CD14-positive monocyte (primary cell): ENCODE data around the gene BLNK. TPM values are rescaled to one million over a fixed set of nuclear protein-coding genes. Genes with fewer than 3 reads are reported as not detected.

Experiments used
- DNase-seq, 3 donors: peaks; one replicate each; pipeline ENCODE4 v3.0.0-alpha.2; 2011 to 2022
- H2AFZ ChIP-seq: 2 replicates; pipeline ENCODE4 v1.6.0; 2012; ENCODE audit warnings: mild to moderate bottlenecking, low read depth, low read length, inconsistent platforms; ENCODE audit not compliant: insufficient read depth, poor library complexity, severe bottlenecking
- H3K27ac ChIP-seq, 2 donors: 1 replicate in 1 of 2; 2 replicates in 1 of 2; pipeline ENCODE4 v1.5.1; 2012 to 2013; ENCODE audit warnings: low read length in 2 of 2, control low read depth in 1 of 2, inconsistent platforms in 1 of 2, low read depth in 1 of 2, mild to moderate bottlenecking in 1 of 2
- H3K27me3 ChIP-seq, 2 donors: one replicate each; pipeline versions ENCODE4 v1.6.0 to v1.6.1; 2011 to 2013; ENCODE audit warnings: low read length in 2 of 2; ENCODE audit not compliant: control insufficient read depth in 2 of 2, insufficient read depth in 2 of 2
- H3K36me3 ChIP-seq, 2 donors: replicated peaks in 1 of 2; 1 replicate in 1 of 2; 2 replicates in 1 of 2; pipeline versions ENCODE4 v1.5.1 to v1.6.1; 2012 to 2013; ENCODE audit warnings: low read length in 2 of 2, control low read depth in 1 of 2, inconsistent platforms in 1 of 2, mild to moderate bottlenecking in 1 of 2; ENCODE audit not compliant: insufficient read depth in 2 of 2, control insufficient read depth in 1 of 2
- H3K4me1 ChIP-seq, 2 donors: 1 replicate in 1 of 2; 2 replicates in 1 of 2; pipeline versions ENCODE4 v1.5.1 to v1.6.1; 2012 to 2013; ENCODE audit warnings: low read length in 2 of 2, control low read depth in 1 of 2, inconsistent platforms in 1 of 2, mild to moderate bottlenecking in 1 of 2, moderate library complexity in 1 of 2; ENCODE audit not compliant: insufficient read depth in 2 of 2, control insufficient read depth in 1 of 2
- H3K4me2 ChIP-seq: replicated peaks from 2 replicates; pipeline ENCODE3; 2012; ENCODE audit warnings: low read length, moderate library complexity, mild to moderate bottlenecking; ENCODE audit not compliant: poor library complexity, severe bottlenecking; ENCODE audit errors: extremely low read depth
- H3K4me3 ChIP-seq, 3 experiments: fragments of 200-600 bp in 1 of 3; sonication (generic) in 1 of 3; replicated peaks in 1 of 3; 1 replicate in 2 of 3; 2 replicates in 1 of 3; pipeline ENCODE4 v1.5.1; 2011 to 2013; ENCODE audit warnings: low read length in 3 of 3, mild to moderate bottlenecking in 3 of 3, control low read depth in 2 of 3, low read depth in 2 of 3, inconsistent platforms in 1 of 3, moderate library complexity in 1 of 3
- H3K79me2 ChIP-seq: 2 replicates; pipeline ENCODE4 v1.6.0; 2012; ENCODE audit warnings: mild to moderate bottlenecking, control low read depth, inconsistent platforms, low read length, moderate library complexity; ENCODE audit not compliant: insufficient read depth
- H3K9ac ChIP-seq: 2 replicates; pipeline ENCODE4 v1.6.0; 2017; ENCODE audit warnings: low read length, mild to moderate bottlenecking; ENCODE audit not compliant: insufficient read depth, poor library complexity, severe bottlenecking
- H3K9me3 ChIP-seq, 2 donors: replicated peaks in 1 of 2; 1 replicate in 1 of 2; 2 replicates in 1 of 2; pipeline versions ENCODE4 v1.5.1 to v1.6.1; 2012 to 2013; ENCODE audit warnings: low read length in 2 of 2, control low read depth in 1 of 2; ENCODE audit not compliant: control insufficient read depth in 1 of 2, insufficient read depth in 1 of 2
- H4K20me1 ChIP-seq: 2 replicates; pipeline ENCODE4 v1.6.0; 2012; ENCODE audit warnings: mild to moderate bottlenecking, low read length, control low read depth, moderate library complexity; ENCODE audit not compliant: insufficient read depth
- H3K27ac Mint-ChIP-seq, 7 donors: one replicate each; pipeline ENCODE4 v1.8.0; 2020; ENCODE audit warnings: mild to moderate bottlenecking in 7 of 7, mixed read lengths in 7 of 7, moderate library complexity in 6 of 7, inconsistent platforms in 2 of 7
- H3K27me3 Mint-ChIP-seq, 3 donors: one replicate each; pipeline ENCODE4 v1.8.0; 2021 to 2022; ENCODE audit warnings: low read depth in 3 of 3, mild to moderate bottlenecking in 3 of 3, mixed read lengths in 3 of 3, moderate library complexity in 3 of 3, inconsistent platforms in 1 of 3
- H3K36me3 Mint-ChIP-seq, 2 donors: one replicate each; pipeline ENCODE4 v1.8.0; 2020; ENCODE audit warnings: mixed read lengths in 2 of 2, inconsistent platforms in 1 of 2, mild to moderate bottlenecking in 1 of 2
- H3K4me1 Mint-ChIP-seq: one replicate; pipeline ENCODE4 v1.8.0; 2020; ENCODE audit warnings: mild to moderate bottlenecking, mixed read lengths
- H3K4me3 Mint-ChIP-seq, 2 donors: one replicate each; pipeline ENCODE4 v1.8.0; 2020; ENCODE audit warnings: mild to moderate bottlenecking in 2 of 2, mixed read lengths in 2 of 2, moderate library complexity in 1 of 2
- H3K9me3 Mint-ChIP-seq, 7 donors: one replicate each; pipeline ENCODE4 v1.8.0; 2020 to 2022; ENCODE audit warnings: mixed read lengths in 7 of 7, mild to moderate bottlenecking in 6 of 7, moderate library complexity in 6 of 7, inconsistent platforms in 2 of 7
- WGBS: methylation state at CpG from one replicate; pipeline ENCODE4 v1.1.5; 2013; ENCODE audit warnings: missing lambda C conversion rate; ENCODE audit not compliant: insufficient coverage; 5-methylcytosine and 5-hydroxymethylcytosine counted together
- intact Hi-C, 2 donors: fragments of 100-400 bp; cut with micrococcal nuclease; formaldehyde crosslinking; loops; one replicate each; pipeline versions ENCODE4 v1.15.0 to v1.15.1; 2023
- polyA plus RNA-seq, 3 donors: library from polyadenylated mRNA; depleted of rRNA in 1 of 3; unstranded in 2 of 3; stranded (reverse) in 1 of 3; fragments of 300-500 nt in 2 of 3; fragments of >200 nt in 1 of 3; fragmentation: Illumina TruSeq in 2 of 3; gene quantifications; 1 replicate in 2 of 3; 2 replicates in 1 of 3; pipeline ENCODE4 v1.2.3, GENCODE V29; 2012 to 2021
- TF ChIP-seq, protein P1 (sequence below): fragments of 200-600 bp; IDR thresholded peaks from one replicate; pipeline ENCODE4 v1.8.0; 2022; ENCODE audit warnings: antibody characterized with exemption, mild to moderate bottlenecking

Gene BLNK
- polyA plus RNA-seq, 3 donors = 1.4 to 1.9 (median 1.5) TPM

DNA sequence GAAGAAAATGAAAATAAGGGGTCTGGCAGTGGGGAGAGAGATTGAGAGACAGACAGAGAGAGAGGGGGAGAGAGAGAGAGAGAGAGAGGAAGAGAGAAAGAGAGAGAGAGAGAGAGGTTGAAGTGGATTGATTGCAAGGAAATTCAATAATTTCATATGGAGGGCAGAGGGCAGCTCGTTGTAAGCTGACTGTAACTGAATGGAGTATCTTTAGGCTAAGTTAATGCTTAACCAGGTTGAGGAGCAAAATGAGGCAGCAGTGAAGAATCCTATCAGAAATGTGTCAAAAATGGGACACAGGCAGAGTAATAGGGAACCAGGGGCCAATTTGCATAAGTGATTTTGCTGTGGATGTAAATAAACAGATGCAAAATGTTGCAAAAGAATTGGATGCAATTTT is 21.0 kb downstream of the BLNK start:
- Histone ChIP-seq H3K27me3 (no peaks in the 10 kb centered on the region), H3K36me3 (no peaks in the 10 kb centered on the region), H3K9ac (no peak overlapping the region), H3K9me3 (no peaks in the 10 kb centered on the region), H3K4me3 (no peak overlapping the region), H3K4me2 (no peak overlapping the region), H3K4me1 (no peaks in the 10 kb centered on the region), H4K20me1 (no peaks in the 10 kb centered on the region), H3K79me2 (no peaks in the 10 kb centered on the region), H3K27ac (no peak overlapping the region), H2AFZ (no peak overlapping the region)
- H3K4me1 Mint-ChIP-seq = peaks cover 6% of the 10 kb centered on the region
- H3K36me3 Mint-ChIP-seq = no peaks in the 10 kb centered on the region
- H3K27ac Mint-ChIP-seq = no peak overlapping the region
- no peak for DNase-seq
- H3K9me3 Mint-ChIP-seq = peaks cover 0 to 4% (median 2%) of the 10 kb centered on the region in 7 donors
- intact Hi-C loops = no loop called here
- WGBS = 85% methylated on average over 1 of the region's 1 CpG
- no peak overlapping the region for H3K4me3 Mint-ChIP-seq
- H3K27me3 Mint-ChIP-seq = peaks cover 0 to 2% (median 2%) of the 10 kb centered on the region in 3 donors
- TF ChIP-seq, protein P1, sequence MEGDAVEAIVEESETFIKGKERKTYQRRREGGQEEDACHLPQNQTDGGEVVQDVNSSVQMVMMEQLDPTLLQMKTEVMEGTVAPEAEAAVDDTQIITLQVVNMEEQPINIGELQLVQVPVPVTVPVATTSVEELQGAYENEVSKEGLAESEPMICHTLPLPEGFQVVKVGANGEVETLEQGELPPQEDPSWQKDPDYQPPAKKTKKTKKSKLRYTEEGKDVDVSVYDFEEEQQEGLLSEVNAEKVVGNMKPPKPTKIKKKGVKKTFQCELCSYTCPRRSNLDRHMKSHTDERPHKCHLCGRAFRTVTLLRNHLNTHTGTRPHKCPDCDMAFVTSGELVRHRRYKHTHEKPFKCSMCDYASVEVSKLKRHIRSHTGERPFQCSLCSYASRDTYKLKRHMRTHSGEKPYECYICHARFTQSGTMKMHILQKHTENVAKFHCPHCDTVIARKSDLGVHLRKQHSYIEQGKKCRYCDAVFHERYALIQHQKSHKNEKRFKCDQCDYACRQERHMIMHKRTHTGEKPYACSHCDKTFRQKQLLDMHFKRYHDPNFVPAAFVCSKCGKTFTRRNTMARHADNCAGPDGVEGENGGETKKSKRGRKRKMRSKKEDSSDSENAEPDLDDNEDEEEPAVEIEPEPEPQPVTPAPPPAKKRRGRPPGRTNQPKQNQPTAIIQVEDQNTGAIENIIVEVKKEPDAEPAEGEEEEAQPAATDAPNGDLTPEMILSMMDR = no peak

DNA sequence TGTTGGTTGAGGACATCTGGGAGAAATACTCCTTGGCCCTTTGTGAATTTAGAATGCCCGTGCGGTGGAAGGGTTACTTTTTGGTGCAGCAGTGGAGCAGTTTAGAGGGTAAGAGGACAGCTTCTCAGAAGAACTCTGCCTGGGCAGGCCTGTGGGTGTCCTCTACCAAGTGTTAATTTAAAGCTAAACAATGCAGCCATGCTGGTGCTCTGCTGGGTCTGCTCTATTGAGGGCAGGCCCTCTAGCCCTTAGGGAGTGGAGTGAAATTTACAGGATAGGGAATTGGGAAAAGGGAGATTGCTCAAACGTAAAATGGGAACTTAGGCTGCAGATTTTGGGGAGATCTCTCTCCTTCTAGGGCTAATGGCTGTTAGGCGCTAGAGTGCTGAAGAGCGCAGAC is 22.1 kb downstream of the BLNK start:
- Histone ChIP-seq H3K27me3 (no peaks in the 10 kb centered on the region), H3K79me2 (no peaks in the 10 kb centered on the region), H3K36me3 (no peaks in the 10 kb centered on the region), H2AFZ (no peak overlapping the region), H3K4me1 (no peaks in the 10 kb centered on the region), H3K27ac (no peak overlapping the region), H3K4me3 (no peak overlapping the region), H3K9me3 (no peaks in the 10 kb centered on the region), H3K4me2 (no peak overlapping the region), H3K9ac (no peak overlapping the region), H4K20me1 (no peaks in the 10 kb centered on the region)
- no peak overlapping the region for H3K27ac Mint-ChIP-seq
- WGBS = 86% methylated on average over 3 of the region's 5 CpGs
- intact Hi-C loops = no loop called here
- peaks cover 6% of the 10 kb centered on the region for H3K4me1 Mint-ChIP-seq
- DNase-seq = no peak
- peaks cover 0 to 4% (median 2%) of the 10 kb centered on the region in 7 donors for H3K9me3 Mint-ChIP-seq
- no peaks in the 10 kb centered on the region for H3K36me3 Mint-ChIP-seq
- H3K4me3 Mint-ChIP-seq = no peak overlapping the region
- TF ChIP-seq, protein P1 = no peak
- peaks cover 0 to 2% (median 2%) of the 10 kb centered on the region in 3 donors for H3K27me3 Mint-ChIP-seq
